BJ (cell line): ENCODE measurements around the gene ZNF280B. TPM values are rescaled to one million over a fixed set of nuclear protein-coding genes. Genes with fewer than 3 reads are reported as not detected.

Experiments used
- CTCF ChIA-PET: fragments of 350-600 bp; formaldehyde crosslinking; extraction: SDS; loops from one replicate; lab custom pipeline; 2021; ENCODE audit warnings: antibody characterized with exemption, inconsistent platforms; lab: Yijun Ruan, JAX
- POLR2A ChIA-PET: fragments of 300-600 bp; sonication (Branson Sonifier 250); formaldehyde crosslinking; extraction: SDS; loops from one replicate; lab custom pipeline; 2021; ENCODE audit warnings: antibody characterized with exemption; lab: Charles Lee
- DNase-seq: peaks from one replicate; pipeline ENCODE4 v3.0.0-alpha.2; 2011; ENCODE audit warnings: low read depth
- H3K27me3 ChIP-seq: 2 replicates; pipeline ENCODE4 v1.6.0; 2011; ENCODE audit warnings: low read length; ENCODE audit not compliant: control insufficient read depth, insufficient read depth
- H3K36me3 ChIP-seq: 2 replicates; pipeline ENCODE4 v1.5.1; 2011; ENCODE audit warnings: low read length; ENCODE audit not compliant: control insufficient read depth, insufficient read depth
- H3K4me3 ChIP-seq: 2 replicates; pipeline ENCODE4 v1.5.1; 2011; ENCODE audit warnings: low read depth, mild to moderate bottlenecking, control low read depth, low read length
- polyA plus RNA-seq: library from polyadenylated mRNA; depleted of rRNA; stranded (reverse); fragments of >200 nt; gene quantifications from 2 replicates; pipeline ENCODE4 v1.2.3, GENCODE V29; 2011
- TF ChIP-seq, protein P1 (sequence below): IDR thresholded peaks from 2 replicates; pipeline ENCODE4 v1.5.1; 2011; ENCODE audit warnings: low read depth, mild to moderate bottlenecking, control low read depth, inconsistent platforms, low read length, moderate library complexity; ENCODE audit not compliant: insufficient read depth

The ZNF280B gene
- polyA plus RNA-seq, 1 experiment = 0.58 TPM

DNA sequence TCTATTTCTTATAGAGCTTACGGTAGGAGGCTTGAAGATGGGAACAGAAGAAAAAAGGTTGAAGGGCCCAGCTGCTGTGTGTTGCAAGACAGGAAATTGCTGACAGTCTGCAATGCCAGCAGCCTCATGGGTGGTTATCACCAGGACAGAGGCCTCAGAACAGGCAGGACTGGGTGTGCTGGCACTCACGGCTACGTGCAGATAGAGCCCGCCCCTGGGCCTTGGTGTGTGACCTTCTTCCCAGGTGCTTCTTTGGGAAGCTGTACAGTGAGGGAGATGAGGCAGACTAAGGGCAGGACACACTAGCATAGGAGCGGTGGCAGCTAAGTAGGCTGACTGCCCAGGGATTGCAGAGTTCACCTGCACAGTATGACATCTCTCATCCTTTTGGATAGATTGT lies 37.9 kb upstream of the ZNF280B start:
- H3K27me3 ChIP-seq = no peaks in the 10 kb centered on the region
- CTCF ChIA-PET = interaction anchor here (0.9 kb wide), 1 partner anchor 30 kb away, joined by 6 read pairs; no protein-coding TSS in a partner anchor
- POLR2A ChIA-PET = no interaction called here
- TF ChIP-seq, protein P1, sequence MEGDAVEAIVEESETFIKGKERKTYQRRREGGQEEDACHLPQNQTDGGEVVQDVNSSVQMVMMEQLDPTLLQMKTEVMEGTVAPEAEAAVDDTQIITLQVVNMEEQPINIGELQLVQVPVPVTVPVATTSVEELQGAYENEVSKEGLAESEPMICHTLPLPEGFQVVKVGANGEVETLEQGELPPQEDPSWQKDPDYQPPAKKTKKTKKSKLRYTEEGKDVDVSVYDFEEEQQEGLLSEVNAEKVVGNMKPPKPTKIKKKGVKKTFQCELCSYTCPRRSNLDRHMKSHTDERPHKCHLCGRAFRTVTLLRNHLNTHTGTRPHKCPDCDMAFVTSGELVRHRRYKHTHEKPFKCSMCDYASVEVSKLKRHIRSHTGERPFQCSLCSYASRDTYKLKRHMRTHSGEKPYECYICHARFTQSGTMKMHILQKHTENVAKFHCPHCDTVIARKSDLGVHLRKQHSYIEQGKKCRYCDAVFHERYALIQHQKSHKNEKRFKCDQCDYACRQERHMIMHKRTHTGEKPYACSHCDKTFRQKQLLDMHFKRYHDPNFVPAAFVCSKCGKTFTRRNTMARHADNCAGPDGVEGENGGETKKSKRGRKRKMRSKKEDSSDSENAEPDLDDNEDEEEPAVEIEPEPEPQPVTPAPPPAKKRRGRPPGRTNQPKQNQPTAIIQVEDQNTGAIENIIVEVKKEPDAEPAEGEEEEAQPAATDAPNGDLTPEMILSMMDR = no peak
- no peak overlapping the region for H3K4me3 ChIP-seq
- DNase-seq = no peak
- no peaks in the 10 kb centered on the region for H3K36me3 ChIP-seq

DNA sequence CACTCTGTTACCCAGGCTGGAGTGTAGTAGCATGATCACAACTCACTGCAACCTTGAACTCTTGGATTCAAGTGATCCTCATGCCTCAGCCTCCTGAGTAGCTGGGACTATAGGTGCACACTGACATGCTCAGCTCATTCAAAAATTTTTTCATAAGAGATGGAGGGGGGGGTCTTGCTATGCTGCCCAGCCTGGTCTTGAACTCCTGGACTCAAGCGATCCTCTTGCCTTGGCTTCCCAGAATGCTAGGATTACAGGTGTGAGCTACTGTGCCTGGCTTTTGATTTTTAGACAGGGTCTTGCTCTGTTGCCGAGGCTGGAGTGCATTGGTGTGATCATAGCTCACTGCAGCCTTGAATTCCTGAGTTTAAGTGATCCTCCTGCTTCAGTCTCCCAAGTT lies 36.5 kb upstream of the ZNF280B start:
- no peak overlapping the region for H3K4me3 ChIP-seq
- no peak for DNase-seq
- TF ChIP-seq, protein P1 = no peak
- no peaks in the 10 kb centered on the region for H3K36me3 ChIP-seq
- no peaks in the 10 kb centered on the region for H3K27me3 ChIP-seq
- CTCF ChIA-PET = no interaction called here
- POLR2A ChIA-PET = no interaction called here

DNA sequence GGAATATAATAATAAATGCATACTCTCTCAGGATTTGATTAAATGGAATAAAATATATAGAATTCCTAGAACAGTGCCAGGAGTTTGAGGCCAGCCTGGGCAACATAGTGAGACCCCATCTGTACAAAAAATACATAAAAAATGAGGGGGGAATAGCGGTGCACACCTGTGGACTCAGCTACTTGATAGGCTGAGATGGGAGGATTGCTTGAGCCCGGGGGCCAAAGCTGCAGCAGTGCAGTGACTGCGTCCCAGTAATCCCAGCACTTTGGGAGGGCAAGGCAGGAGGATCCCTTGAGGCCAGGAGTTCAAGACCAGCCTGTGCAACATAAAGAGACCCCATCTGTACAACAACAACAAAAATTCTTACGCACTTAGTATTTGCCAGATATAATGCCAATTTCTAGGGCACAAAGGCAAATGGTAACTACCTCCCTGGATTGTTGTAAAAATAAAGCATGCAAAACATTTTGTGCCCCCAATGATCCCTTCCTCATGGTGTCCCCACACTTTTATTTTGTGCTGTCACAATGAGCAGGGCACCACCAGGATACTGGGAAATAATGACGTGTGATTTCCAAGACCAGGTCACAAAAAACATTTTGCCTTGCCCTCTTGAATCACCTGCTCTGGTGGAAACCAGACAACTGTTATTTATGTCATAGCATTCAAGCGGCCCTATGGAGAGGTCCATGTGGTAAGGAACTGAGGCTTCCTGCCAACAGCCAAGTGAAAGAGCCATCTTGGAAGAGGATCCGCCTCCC lies 29.9 kb upstream of the ZNF280B start:
- Histone ChIP-seq H3K36me3 (no peaks in the 10 kb centered on the region), H3K4me3 (no peak overlapping the region), H3K27me3 (no peaks in the 10 kb centered on the region)
- POLR2A ChIA-PET = no interaction called here
- TF ChIP-seq, protein P1 = no peak
- CTCF ChIA-PET = no interaction called here
- DNase-seq = no peak

DNA sequence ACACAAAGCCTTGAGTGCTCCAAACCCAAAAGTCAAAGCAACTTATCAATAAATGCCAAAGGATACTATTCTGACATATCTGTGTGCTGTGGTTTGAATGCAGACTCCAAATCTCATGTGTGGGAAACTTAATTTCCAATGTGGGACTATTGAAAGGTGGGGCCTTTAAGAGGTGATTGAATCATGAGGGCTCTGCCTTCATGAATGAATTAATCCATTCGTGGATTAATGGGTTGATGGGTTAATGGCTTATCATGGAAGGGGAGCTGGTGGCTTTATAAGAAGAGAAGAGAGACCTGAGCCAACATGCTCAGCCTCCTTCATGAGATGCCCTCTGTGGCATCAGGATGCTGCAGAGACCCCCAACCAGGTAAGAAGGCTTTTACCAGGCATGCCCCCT lies 28.4 kb upstream of the ZNF280B start:
- CTCF ChIA-PET = no interaction called here
- no peak for DNase-seq
- Histone ChIP-seq H3K27me3 (no peaks in the 10 kb centered on the region), H3K4me3 (no peak overlapping the region), H3K36me3 (no peaks in the 10 kb centered on the region)
- POLR2A ChIA-PET = no interaction called here
- TF ChIP-seq, protein P1 = no peak

DNA sequence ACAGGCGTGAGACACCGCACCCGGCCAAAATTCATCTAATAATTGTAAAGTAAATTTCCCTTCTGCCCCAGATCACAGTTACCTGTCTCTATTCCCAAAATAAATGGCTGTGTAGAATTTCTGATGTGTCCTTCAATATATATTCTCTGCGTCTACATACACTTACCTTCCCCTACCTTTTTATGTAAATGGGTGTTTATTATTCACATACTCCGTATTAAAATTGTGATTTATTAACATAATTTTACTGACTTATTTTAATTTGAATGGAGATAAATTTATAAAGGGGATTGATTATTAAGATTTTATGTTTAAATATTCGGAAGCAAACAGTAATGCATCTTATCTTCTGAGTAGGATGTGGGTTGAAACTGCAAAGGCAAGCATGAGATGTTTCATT lies 28.0 kb upstream of the ZNF280B start:
- Histone ChIP-seq H3K36me3 (no peaks in the 10 kb centered on the region), H3K4me3 (no peak overlapping the region), H3K27me3 (no peaks in the 10 kb centered on the region)
- TF ChIP-seq, protein P1 = no peak
- no peak for DNase-seq
- CTCF ChIA-PET = interaction anchor here (1.4 kb wide), 1 partner anchor 40 kb away, joined by 3 read pairs; no protein-coding TSS in a partner anchor
- POLR2A ChIA-PET = no interaction called here
